ENCODE measurements around the gene RAB3B.

GRCh38 chr1:51922040-51922439 is 68.5 kb downstream of the RAB3B start:
- no peak for TF ChIP-seq POLR2A (IDR thresholded peaks at IDR 0.05)
- no peak for TF ChIP-seq CTCF (IDR thresholded peaks at IDR 0.05)
